GM12801 (cell line): ENCODE measurements around the gene ADH1B.

Experiments
- TF ChIP-seq, protein P1 (sequence below): IDR thresholded peaks from one replicate; pipeline ENCODE4 v1.5.1; 2011; ENCODE audit warnings: control low read depth; ENCODE audit not compliant: insufficient read length; ENCODE audit errors: extremely low read depth

ADH1B gene

DNA sequence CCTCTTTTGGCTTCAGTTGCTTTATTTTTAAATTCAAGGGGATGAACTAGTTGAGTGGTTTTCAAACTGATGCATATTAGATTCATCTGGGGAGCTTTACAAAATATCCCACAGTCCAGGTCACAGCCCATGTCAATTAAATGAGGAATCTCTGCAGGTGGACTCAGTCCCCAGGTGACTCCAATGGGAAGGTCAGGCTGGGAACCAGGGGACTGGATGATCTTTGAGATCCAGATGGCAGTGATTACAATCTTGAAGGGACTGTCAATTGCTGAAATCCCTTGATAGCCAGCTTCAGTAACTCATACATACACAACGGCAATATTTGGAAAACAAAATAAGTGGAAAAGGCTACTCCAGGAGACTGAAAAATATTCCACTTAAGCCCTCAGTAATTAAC, 7.0 kb downstream of the ADH1B start:
- TF ChIP-seq, protein P1, sequence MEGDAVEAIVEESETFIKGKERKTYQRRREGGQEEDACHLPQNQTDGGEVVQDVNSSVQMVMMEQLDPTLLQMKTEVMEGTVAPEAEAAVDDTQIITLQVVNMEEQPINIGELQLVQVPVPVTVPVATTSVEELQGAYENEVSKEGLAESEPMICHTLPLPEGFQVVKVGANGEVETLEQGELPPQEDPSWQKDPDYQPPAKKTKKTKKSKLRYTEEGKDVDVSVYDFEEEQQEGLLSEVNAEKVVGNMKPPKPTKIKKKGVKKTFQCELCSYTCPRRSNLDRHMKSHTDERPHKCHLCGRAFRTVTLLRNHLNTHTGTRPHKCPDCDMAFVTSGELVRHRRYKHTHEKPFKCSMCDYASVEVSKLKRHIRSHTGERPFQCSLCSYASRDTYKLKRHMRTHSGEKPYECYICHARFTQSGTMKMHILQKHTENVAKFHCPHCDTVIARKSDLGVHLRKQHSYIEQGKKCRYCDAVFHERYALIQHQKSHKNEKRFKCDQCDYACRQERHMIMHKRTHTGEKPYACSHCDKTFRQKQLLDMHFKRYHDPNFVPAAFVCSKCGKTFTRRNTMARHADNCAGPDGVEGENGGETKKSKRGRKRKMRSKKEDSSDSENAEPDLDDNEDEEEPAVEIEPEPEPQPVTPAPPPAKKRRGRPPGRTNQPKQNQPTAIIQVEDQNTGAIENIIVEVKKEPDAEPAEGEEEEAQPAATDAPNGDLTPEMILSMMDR = no peak

DNA sequence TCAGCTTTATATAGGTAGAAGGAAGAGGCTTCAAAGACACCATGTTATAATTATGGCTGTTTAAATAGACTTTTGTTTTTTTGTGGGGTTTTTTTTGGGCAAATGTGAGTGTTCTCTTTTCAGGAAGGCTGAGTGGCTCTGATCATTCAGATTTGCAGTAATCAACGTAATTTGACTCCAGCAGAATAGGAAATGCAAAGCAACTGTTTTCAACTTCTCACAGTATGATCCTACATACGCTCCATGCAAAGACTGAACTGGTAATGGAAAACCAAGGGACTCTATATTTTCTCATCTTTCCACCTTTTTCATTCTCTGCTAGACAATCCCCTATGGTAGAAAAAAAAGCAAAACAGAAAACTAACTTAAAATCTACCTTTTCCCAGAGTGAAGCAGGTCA, 10.8 kb downstream of the ADH1B start:
- TF ChIP-seq, protein P1 = no peak

DNA sequence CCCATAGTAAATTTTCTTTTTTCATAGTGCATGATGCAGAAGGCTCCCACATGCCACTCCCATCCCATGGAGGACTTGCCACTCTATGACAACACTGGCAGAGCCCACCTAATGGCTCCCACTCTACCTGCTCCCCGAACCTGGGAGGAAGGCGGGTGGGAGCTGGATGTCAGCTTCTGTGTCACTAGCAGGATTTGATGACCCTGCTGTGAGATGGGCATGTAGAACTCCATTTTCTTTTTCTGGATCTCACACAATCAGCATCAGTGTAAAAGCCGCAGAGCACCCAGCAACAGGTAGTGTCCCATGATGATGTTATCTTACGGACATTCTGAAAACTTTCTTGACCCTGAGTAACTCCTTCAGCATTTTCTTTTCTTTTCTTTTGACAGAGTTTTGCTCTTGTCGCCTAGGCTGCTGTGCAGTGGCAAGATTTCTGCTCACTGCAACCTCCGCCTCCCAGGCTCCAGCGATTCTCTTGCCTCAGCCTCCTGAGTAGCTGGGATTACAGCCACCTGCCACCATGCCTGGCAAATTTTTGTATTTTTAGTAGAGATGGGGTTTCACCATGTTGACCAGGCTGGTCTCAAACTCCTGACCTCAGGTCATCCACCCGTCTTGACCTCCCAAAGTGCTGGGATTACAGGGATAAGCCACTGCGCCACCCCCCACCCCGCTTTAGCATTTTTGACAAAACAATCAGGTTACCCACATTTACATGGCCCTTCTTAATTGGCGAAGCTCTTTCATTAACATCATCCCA, 15.4 kb downstream of the ADH1B start:
- TF ChIP-seq, protein P1 = no peak

DNA sequence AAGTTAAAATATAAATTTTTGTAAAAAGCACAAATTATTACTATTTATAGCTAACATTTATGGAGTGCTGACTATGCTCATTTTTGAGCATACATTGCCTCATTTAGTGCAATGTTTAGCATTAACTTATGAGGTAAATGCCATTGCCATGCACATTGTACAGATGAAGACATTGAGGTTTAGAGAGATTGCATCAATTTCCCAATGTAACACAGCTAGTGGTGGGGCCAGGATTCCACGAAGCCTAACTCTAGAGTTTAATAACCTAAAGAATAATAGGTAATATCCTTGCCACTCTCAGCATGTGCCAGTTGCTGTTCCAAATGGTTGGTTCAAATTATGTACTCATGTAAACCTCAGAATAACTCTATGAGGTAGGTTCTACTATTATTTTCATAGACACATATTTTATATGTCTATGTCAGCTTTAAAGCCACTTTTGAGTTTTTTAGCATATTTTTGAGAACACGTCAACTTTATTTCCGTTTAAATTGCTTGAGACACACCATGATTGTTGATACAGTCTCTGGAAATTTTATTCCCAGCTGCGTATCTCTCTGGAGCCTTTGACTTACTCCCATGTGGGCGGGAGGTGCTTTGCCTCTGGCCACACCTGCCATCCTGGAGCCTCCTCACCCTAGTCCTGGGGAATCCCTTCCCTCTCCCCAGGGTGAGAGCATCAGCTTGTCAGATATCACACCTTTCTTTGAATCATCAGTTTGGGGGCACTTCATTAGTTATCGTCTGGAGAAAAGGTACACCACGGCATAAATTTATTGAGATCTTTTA, 19.6 kb downstream of the ADH1B start:
- TF ChIP-seq, protein P1 = no peak

DNA sequence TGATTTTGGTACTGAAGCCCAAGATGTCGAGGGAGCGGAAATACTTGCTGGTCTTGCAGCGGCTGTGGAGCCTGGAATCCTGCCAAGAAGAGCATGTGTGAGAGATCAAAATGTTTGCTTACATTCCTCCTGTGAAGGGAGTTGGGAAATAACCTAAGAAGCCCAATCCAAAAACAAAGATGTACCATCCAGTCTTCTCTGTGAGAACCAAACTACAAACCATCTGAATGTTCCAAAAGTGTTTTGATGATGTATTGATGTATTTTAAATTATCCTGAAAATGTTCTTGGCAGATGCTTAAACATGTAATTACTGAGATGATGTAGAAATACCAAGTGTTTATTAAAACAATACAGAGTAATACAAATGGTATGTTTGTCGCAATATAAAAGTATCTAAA, 20.3 kb downstream of the ADH1B start:
- TF ChIP-seq, protein P1 = no peak

DNA sequence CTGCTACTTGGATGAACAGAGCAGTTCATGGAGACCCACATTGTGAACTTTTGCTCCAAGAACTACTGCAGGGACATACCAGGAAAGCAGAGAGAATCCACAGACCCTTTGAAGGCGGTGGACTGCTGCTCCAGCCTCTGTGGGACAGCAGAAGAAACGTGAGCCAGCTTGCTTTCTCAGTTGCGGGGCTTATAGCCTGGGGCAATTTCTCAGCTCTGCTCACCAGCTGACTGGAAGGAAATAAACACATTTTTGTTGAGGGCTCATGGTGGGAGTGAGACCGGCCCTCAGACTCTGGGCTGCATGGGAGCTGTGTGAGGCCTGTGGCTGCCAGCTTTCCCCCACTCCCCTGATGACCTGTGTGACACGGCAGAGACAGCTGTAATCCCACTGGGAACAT, 27.8 kb downstream of the ADH1B start:
- TF ChIP-seq, protein P1 = no peak

DNA sequence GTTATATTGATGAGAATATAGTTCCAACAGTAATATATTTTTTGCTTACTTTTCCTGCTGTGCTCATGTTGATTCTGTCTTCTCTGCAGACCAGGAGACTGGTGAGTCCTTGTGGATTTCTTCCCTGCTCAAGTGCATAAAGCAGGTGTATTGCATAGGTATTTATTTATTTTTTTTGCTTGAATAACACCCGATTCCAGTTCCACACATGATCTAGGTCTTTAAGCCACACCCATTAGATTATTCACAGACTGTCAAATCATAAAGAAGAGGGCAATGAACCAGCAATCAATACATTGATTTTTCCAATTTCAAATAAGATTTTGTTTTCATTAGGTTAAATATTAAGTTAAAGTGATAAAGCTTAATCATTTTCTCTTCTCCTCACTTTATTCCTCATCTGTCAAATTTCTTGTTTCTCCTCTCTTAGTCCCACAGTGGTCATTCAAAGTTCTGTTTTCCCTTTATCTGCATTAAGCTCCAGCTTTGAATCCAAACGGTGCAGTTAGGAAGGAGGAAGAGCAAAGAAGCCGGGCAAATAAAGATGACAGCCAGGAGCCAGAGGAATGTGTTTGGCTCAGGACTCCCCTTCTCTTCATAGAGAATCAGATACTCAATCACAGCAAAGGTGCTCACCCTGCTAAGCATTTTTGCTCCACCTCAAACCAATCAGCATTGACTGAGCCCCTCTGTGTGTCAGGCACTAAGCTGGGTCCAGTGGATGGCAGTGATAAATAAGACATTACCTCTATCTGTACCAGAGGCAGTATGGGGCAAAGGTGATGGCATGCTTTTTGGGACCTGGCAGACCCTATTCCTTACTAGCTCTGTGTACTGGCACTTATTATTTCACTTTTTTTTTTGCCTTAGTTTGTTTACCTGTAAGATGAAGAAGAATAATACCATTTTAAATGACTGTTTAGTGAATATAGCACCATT, 30.1 kb downstream of the ADH1B start, which contains the start of gene ADH1A:
Gene ADH1A, minus strand, starts transcription at position 138 of the 939 bp plus-strand sequence. Its CDS starts 71 bp downstream, at position 67.
- TF ChIP-seq, protein P1 = no peak
